ENCODE data around the gene LRMDA.

DNA sequence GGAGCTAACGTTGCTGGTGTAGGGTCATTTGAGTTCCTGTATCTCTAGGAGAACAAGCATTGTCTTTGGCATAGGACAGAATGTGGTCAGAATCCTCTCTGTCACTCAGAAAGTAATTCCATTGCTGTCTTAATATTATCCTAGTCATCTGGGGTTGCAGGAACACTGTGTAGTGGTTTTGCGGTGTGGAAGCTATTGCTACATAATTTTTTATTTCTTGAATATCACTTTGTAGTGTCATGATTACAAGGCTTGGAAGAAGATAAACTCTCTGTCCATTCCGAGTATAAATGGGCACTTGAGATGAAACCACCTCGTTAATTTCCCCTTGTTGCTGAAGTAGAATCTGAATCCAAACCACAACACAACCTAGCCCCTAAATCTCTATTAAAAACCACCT lies 919.2 kb downstream of the LRMDA start:
- no peak for TF ChIP-seq EP300 (IDR thresholded peaks at IDR 0.05)
- TF ChIP-seq, protein P1, sequence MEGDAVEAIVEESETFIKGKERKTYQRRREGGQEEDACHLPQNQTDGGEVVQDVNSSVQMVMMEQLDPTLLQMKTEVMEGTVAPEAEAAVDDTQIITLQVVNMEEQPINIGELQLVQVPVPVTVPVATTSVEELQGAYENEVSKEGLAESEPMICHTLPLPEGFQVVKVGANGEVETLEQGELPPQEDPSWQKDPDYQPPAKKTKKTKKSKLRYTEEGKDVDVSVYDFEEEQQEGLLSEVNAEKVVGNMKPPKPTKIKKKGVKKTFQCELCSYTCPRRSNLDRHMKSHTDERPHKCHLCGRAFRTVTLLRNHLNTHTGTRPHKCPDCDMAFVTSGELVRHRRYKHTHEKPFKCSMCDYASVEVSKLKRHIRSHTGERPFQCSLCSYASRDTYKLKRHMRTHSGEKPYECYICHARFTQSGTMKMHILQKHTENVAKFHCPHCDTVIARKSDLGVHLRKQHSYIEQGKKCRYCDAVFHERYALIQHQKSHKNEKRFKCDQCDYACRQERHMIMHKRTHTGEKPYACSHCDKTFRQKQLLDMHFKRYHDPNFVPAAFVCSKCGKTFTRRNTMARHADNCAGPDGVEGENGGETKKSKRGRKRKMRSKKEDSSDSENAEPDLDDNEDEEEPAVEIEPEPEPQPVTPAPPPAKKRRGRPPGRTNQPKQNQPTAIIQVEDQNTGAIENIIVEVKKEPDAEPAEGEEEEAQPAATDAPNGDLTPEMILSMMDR (IDR thresholded peaks at IDR 0.05): no peak
- TF ChIP-seq POLR2A (IDR thresholded peaks at IDR 0.05): no peak

All from tibial nerve (tissue), 4 donors.